Esophagus squamous epithelium (tissue), 5 donors: ENCODE measurements around the gene GPN2. TPM values are rescaled to one million over a fixed set of nuclear protein-coding genes. Genes with fewer than 3 reads are reported as not detected.
A peak's percentile ranks its signal among the peaks of the same experiment; 100 is the strongest.

Source experiments
- DNase-seq: peaks from one replicate; lab custom pipeline; 2025; lab: John Stamatoyannopoulos, UW
- H3K27ac ChIP-seq, 4 donors: fragments of 200-600 bp; sonication (generic); one replicate each; pipeline ENCODE4 v1.5.1; 2016 to 2019; ENCODE audit warnings: mild to moderate bottlenecking in 1 of 4
- H3K27me3 ChIP-seq, 4 donors: fragments of 200-600 bp; sonication (generic); 1 replicate in 3 of 4; 2 replicates in 1 of 4; pipeline versions ENCODE4 v1.5.1 to v1.6.0; 2017 to 2021; ENCODE audit warnings: antibody characterized with exemption in 1 of 4
- H3K36me3 ChIP-seq, 3 donors: fragments of 200-600 bp; sonication (generic); one replicate each; pipeline ENCODE4 v1.5.1; 2016 to 2019
- H3K4me1 ChIP-seq, 3 donors: fragments of 200-600 bp; sonication (generic); one replicate each; pipeline ENCODE4 v1.5.1; 2017 to 2019
- H3K4me3 ChIP-seq, 4 donors: fragments of 200-600 bp; sonication (generic); 1 replicate in 3 of 4; 2 replicates in 1 of 4; pipeline ENCODE4 v1.5.1; 2016 to 2019; ENCODE audit warnings: mild to moderate bottlenecking in 2 of 4, moderate library complexity in 1 of 4
- H3K9me3 ChIP-seq, 3 donors: fragments of 200-600 bp; sonication (generic); one replicate each; pipeline ENCODE4 v1.5.1; 2016 to 2019
- POLR2A ChIP-seq, 4 donors: fragments of 450-650 bp; IDR thresholded peaks; one replicate each; pipeline ENCODE4 v1.6.1; 2017; ENCODE audit warnings: antibody characterized with exemption in 4 of 4, mild to moderate bottlenecking in 4 of 4, moderate library complexity in 3 of 4
- WGBS, 2 donors: methylation state at CpG; one replicate each; pipeline ENCODE4 v1.1.5; 2018; 5-methylcytosine and 5-hydroxymethylcytosine counted together
- intact Hi-C: fragments of 100-400 bp; cut with DNase I; formaldehyde crosslinking; loops from one replicate; pipeline ENCODE4 v1.15.0; 2022
- total RNA-seq, 4 donors: library from RNA; depleted of rRNA; stranded (reverse); fragments of >200 nt; gene quantifications; one replicate each; pipeline ENCODE4 v1.1.0, GENCODE V29; 2016
- TF ChIP-seq, protein P1 (sequence below), 6 experiments: fragments of 450-650 bp in 4 of 6; fragments of 200-600 bp in 2 of 6; sonication (generic) in 2 of 6; IDR thresholded peaks; one replicate each; pipeline ENCODE4 v1.5.1; 2016 to 2019; ENCODE audit warnings: antibody characterized with exemption in 6 of 6, mild to moderate bottlenecking in 4 of 6, moderate library complexity in 4 of 6
- donor health status: DM: yes; HTN: yes; CAD: no.

Gene GPN2
- total RNA-seq, 4 donors from 2014 or later, result 4.9 to 10.8 (median 9.4) TPM

DNA sequence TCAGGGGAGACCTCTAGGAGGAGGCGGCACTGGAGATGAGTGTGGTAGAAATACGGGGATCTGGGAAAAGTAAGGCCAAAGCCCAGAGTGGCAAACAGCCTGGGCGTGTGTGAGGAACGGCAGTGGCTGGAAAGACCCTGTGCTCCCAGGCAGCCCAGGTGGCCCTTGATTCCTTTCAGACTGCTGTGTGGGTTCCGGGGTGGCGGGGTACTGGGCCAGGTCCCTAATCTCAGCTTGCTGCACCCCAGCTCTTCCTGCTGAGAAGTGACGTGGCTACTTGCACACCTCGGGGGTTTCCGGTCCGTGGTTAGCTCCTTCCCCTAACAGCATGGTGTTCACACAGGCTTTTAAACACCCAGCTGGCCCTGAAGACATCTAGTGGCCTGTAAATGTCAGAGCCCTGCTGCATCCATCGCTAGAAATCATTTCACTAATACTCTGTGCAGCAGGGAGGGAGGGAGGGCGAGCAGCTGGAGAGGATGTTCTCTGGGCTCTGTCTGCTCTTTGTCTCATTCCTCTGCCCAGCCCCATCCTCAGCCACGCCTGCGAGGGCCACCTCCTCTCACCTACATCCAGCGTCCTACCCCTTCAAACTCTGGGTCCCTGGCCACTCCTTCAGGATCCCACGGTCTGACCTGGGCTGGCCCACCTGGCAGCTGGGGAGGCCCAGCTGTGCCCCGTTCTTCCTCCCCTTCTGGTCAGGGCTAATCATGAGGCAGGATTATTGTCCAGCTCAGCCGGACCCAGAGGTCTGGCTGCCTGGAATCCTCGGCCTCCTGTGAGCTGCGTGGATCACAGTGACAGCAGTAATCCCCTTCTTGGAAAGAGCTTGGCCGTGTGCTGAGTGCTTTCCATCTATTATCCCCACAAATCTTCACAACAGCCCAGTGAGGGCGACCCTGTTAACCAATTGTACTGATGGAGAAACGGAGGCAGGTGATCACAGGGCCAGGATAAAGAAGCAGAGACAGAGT is 56.4 kb downstream of the GPN2 start:
- Histone ChIP-seq H3K9me3 (no peaks in the 10 kb centered on the region), H3K27me3 (no peaks in the 10 kb centered on the region), H3K4me1 (peaks cover 9 to 34% (median 10%) of the 10 kb centered on the region in 3 donors), H3K4me3 (no peak overlapping the region), H3K36me3 (peaks cover 10 to 92% (median 28%) of the 10 kb centered on the region in 3 donors), H3K27ac (peak overlapping the region in 3 of 4 donors; percentile 33 to 65 (median 41))
- WGBS, 2 donors, result 72 to 78% methylated on average over 14 to 20 of the region's 23 CpGs
- intact Hi-C loops, result no loop called here
- TF ChIP-seq, protein P1, sequence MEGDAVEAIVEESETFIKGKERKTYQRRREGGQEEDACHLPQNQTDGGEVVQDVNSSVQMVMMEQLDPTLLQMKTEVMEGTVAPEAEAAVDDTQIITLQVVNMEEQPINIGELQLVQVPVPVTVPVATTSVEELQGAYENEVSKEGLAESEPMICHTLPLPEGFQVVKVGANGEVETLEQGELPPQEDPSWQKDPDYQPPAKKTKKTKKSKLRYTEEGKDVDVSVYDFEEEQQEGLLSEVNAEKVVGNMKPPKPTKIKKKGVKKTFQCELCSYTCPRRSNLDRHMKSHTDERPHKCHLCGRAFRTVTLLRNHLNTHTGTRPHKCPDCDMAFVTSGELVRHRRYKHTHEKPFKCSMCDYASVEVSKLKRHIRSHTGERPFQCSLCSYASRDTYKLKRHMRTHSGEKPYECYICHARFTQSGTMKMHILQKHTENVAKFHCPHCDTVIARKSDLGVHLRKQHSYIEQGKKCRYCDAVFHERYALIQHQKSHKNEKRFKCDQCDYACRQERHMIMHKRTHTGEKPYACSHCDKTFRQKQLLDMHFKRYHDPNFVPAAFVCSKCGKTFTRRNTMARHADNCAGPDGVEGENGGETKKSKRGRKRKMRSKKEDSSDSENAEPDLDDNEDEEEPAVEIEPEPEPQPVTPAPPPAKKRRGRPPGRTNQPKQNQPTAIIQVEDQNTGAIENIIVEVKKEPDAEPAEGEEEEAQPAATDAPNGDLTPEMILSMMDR (IDR thresholded peaks at IDR 0.05), result peak in 2 of 6 experiments; percentile 3 to 10
- peak in 1 of 4 donors; percentile 43 for TF ChIP-seq POLR2A (IDR thresholded peaks at IDR 0.05)
- peak; percentile 48 for DNase-seq

DNA sequence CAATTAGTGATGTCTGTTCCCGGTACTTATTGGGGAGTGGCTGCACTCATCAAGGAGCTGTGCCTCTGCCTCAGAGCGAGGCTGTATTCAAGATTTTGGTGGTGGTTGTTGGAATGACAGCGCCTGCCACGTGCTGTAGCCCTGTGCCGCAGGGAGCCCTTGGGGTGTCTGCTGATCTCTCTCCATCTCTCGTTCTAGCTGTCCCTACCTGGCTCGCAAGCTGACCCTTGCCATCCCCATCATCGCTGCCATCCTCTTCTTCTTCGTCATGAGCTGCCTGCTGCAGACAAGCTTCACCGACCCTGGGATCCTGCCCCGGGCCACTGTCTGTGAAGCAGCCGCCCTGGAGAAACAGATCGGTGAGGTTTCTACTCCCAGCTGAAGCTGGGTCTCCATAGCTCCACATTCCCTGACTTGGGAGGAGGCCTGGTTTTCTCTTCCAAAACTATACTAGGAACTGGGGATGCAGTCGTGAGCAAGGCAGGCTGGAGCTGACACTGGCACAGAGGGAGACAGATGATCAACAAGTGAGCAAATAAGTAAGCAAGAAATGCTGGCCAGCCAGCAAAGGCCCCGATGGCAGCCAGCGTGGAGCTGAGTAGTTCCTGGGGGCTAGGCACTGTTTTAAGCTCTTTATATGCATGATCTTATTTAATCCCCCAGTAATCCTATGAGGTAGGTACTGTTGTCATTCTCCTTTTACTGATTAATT is 57.7 kb downstream of the GPN2 start:
- no peak for DNase-seq
- Histone ChIP-seq H3K4me3 (no peak overlapping the region), H3K9me3 (no peaks in the 10 kb centered on the region), H3K27ac (no peak overlapping the region), H3K27me3 (no peaks in the 10 kb centered on the region), H3K4me1 (peaks cover 22 to 47% (median 23%) of the 10 kb centered on the region in 3 donors), H3K36me3 (peaks cover 7 to 79% (median 24%) of the 10 kb centered on the region in 3 donors)
- WGBS, 2 donors, result 81 to 83% methylated on average over 10 to 13 of the region's 16 CpGs
- TF ChIP-seq POLR2A (IDR thresholded peaks at IDR 0.05), result no peak
- TF ChIP-seq, protein P1 (IDR thresholded peaks at IDR 0.05), result no peak
- intact Hi-C loops, result no loop called here

DNA sequence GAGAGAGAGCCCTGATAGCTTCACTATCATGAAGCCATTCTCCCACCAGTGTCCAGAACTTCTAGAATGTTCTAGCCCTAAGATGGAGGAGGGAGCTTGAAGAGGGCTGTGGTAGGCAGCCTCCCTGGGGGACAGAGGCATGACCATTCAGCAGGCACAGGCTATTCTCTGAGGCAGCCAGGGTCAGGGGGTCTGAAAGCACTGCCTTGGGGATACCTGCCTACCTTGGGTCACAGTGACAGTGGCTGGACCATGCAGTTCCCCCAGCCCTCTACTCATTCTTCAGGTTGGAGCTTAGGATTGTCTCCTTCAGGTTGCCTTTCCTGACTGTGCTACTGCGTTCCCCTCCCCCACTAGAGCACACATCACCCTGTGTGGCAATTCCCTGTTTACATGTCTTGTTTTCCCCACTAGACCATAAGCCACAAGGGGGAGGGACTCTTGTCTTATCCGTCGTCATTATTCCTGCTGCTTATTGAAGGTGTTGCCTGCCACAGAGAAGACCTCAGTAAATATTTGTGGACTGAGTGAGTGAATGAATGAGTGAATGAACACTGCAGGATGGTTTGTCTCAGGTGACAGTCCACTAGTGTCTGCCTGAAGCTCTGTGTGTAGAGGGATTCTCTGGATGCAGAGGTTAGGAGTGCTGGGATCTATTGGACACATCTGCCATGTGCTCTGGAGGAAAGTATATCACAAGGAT is 58.4 kb downstream of the GPN2 start:
- H3K27ac ChIP-seq, result peak overlapping the region in 1 of 4 donors; percentile 49
- peaks cover 7 to 73% (median 24%) of the 10 kb centered on the region in 3 donors for H3K36me3 ChIP-seq
- 56 to 83% methylated on average over 2 of the region's 3 CpGs for WGBS, 2 donors

DNA sequence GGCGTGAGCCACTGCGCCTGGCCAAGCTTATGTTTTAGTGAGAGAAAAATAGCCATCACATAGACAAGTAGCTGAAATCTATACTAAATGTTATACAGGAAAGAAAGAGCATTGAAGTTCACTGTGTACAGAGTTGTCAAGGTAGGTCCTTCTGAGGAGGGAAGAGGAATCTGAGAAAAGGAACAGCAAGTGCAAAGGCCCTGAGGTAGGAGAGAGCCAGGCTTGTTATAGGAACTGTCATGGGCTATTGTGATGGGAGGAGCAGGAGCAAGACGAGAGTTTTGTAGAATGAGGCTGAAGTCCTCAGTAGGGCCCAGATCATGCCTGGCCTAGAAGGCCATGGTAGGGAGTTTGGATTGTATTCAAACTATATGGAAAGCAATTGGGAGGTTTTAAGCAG is 59.0 kb downstream of the GPN2 start:
- DNase-seq, result no peak
- Histone ChIP-seq H3K4me1 (peaks cover 26 to 54% (median 31%) of the 10 kb centered on the region in 3 donors), H3K27me3 (no peaks in the 10 kb centered on the region), H3K4me3 (no peak overlapping the region), H3K9me3 (no peaks in the 10 kb centered on the region), H3K27ac (no peak overlapping the region), H3K36me3 (peaks cover 7 to 67% (median 24%) of the 10 kb centered on the region in 3 donors)
- TF ChIP-seq POLR2A (IDR thresholded peaks at IDR 0.05), result no peak
- TF ChIP-seq, protein P1 (IDR thresholded peaks at IDR 0.05), result no peak
- 87 to 100% methylated on average over 3 of the region's 3 CpGs for WGBS, 2 donors
- intact Hi-C loops, result no loop called here

More for the DNA sequence above, 58.4 kb downstream of the GPN2 start:
- Histone ChIP-seq H3K27me3 (no peaks in the 10 kb centered on the region), H3K9me3 (no peaks in the 10 kb centered on the region), H3K4me3 (no peak overlapping the region), H3K4me1 (peaks cover 24 to 52% (median 28%) of the 10 kb centered on the region in 3 donors)
- no peak for DNase-seq
- intact Hi-C loops, result no loop called here
- TF ChIP-seq, protein P1 (IDR thresholded peaks at IDR 0.05), result no peak
- TF ChIP-seq POLR2A (IDR thresholded peaks at IDR 0.05), result no peak
